CD4-positive, alpha-beta T cell (primary cell): ENCODE measurements around the gene EEFSEC. TPM values are rescaled to one million over a fixed set of nuclear protein-coding genes. Genes with fewer than 3 reads are reported as not detected.

Source experiments
- ATAC-seq: fragments of 200-7000 bp; cut with Tn5 transposase; one replicate; pipeline ENCODE4 v1.10.0; 2022; ENCODE audit warnings: mild to moderate bottlenecking; ENCODE audit not compliant: poor library complexity
- CTCF ChIA-PET: fragments of 350-600 bp; sonication (Branson Sonifier 250); formaldehyde crosslinking; loops from one replicate; lab custom pipeline; 2021; ENCODE audit warnings: antibody characterized with exemption, inconsistent platforms; lab: Charles Lee
- POLR2A ChIA-PET: fragments of 350-600 bp; sonication (Branson Sonifier 250); formaldehyde crosslinking; loops from one replicate; lab custom pipeline; 2021; ENCODE audit warnings: antibody characterized with exemption, inconsistent platforms; lab: Charles Lee
- DNase-seq, 14 experiments: peaks; one replicate each; pipeline ENCODE4 v3.0.0-alpha.2; 2013 to 2020; ENCODE audit warnings: mixed read lengths in 2 of 14
- H3K27ac ChIP-seq, 2 donors: one replicate each; pipeline versions ENCODE4 v1.5.1 to v1.7.0; 2013; ENCODE audit warnings: low read length in 2 of 2, low read depth in 1 of 2, mild to moderate bottlenecking in 1 of 2
- H3K27me3 ChIP-seq, 2 experiments: 1 replicate in 1 of 2; 2 replicates in 1 of 2; pipeline versions ENCODE4 v1.6.1 to v1.7.0; 2013; ENCODE audit warnings: low read length in 2 of 2, control low read depth in 1 of 2, mild to moderate bottlenecking in 1 of 2, moderate library complexity in 1 of 2; ENCODE audit not compliant: insufficient read depth in 2 of 2, control insufficient read depth in 1 of 2
- H3K36me3 ChIP-seq: one replicate; pipeline ENCODE4 v1.6.1; 2013; ENCODE audit warnings: low read length, control low read depth; ENCODE audit not compliant: insufficient read depth
- H3K4me1 ChIP-seq: one replicate; pipeline ENCODE4 v1.6.1; 2013; ENCODE audit warnings: low read length, control low read depth; ENCODE audit not compliant: insufficient read depth
- H3K4me3 ChIP-seq: one replicate; pipeline ENCODE4 v1.5.1; 2013; ENCODE audit warnings: mild to moderate bottlenecking, low read length, moderate library complexity
- H3K9me3 ChIP-seq, 2 experiments: 1 replicate in 1 of 2; 2 replicates in 1 of 2; pipeline versions ENCODE4 v1.6.1 to v1.7.0; 2013; ENCODE audit warnings: low read length in 2 of 2, mild to moderate bottlenecking in 2 of 2, control low read depth in 1 of 2, moderate library complexity in 1 of 2; ENCODE audit not compliant: control insufficient read depth in 1 of 2, insufficient read depth in 1 of 2
- H3K27ac Mint-ChIP-seq: one replicate; pipeline ENCODE4 v1.8.0; 2020; ENCODE audit warnings: mixed read lengths
- H3K27me3 Mint-ChIP-seq: one replicate; pipeline ENCODE4 v1.8.0; 2021; ENCODE audit warnings: mixed read lengths
- H3K36me3 Mint-ChIP-seq: one replicate; pipeline ENCODE4 v1.8.0; 2021; ENCODE audit warnings: low read depth, mixed read lengths
- H3K4me1 Mint-ChIP-seq: one replicate; pipeline ENCODE4 v1.8.0; 2021; ENCODE audit warnings: low read depth, mixed read lengths
- H3K4me3 Mint-ChIP-seq: one replicate; pipeline ENCODE4 v1.8.0; 2020; ENCODE audit warnings: mild to moderate bottlenecking, mixed read lengths
- H3K9me3 Mint-ChIP-seq: one replicate; pipeline ENCODE4 v1.8.0; 2020; ENCODE audit warnings: mixed read lengths
- intact Hi-C, 2 experiments: fragments of 100-400 bp; cut with DNase I in 1 of 2; cut with micrococcal nuclease in 1 of 2; formaldehyde crosslinking; loops; one replicate each; pipeline versions ENCODE4 v1.15.1 to v1.9.0; 2023 to 2025; cut with DNase I, micrococcal nuclease
- total RNA-seq, 174 experiments: library from RNA in 2 of 174; stranded (reverse) in 2 of 174; gene quantifications; one replicate each; pipeline ENCODE4 v1.2.3 and lab custom pipeline; 2021 to 2026
- TF ChIP-seq, protein P1 (sequence below): fragments of 200-600 bp; IDR thresholded peaks from one replicate; pipeline ENCODE4 v1.8.0; 2022; ENCODE audit warnings: antibody characterized with exemption, mild to moderate bottlenecking

EEFSEC gene
- total RNA-seq, 2 experiments from 2014 or later = 13.1 to 13.9 TPM

DNA sequence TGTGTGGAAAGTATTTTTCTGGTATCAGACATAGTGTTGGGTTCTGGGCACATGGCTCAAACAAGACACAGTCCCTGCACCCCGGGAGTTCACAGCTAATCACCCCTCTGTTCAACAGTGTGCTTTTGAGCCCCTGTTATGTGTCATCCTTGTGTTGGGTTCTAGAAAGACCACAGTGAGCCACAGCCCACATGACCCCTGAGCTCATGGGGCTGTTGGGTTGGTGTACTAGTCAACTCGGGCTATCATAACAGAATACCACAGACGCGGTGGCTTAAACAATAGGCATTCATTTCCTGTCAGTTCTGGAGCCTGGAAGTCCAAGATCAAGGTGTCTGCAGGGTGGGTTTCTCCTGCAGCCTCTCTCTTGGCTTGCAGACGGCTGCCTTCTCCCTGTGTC is 213.4 kb downstream of the EEFSEC start:
- Histone ChIP-seq H3K9me3 (no peaks in the 10 kb centered on the region), H3K27me3 (no peaks in the 10 kb centered on the region), H3K36me3 (peaks cover 15% of the 10 kb centered on the region), H3K27ac (no peak overlapping the region), H3K4me3 (no peak overlapping the region), H3K4me1 (no peaks in the 10 kb centered on the region)
- H3K9me3 Mint-ChIP-seq = no peaks in the 10 kb centered on the region
- CTCF ChIA-PET = no interaction called here
- POLR2A ChIA-PET = no interaction called here
- no peaks in the 10 kb centered on the region for H3K4me1 Mint-ChIP-seq
- DNase-seq = no peak
- intact Hi-C loops = no loop called here
- peaks cover 41% of the 10 kb centered on the region for H3K36me3 Mint-ChIP-seq
- ATAC-seq = no peak
- H3K4me3 Mint-ChIP-seq = no peak overlapping the region
- H3K27me3 Mint-ChIP-seq = no peaks in the 10 kb centered on the region
- no peak overlapping the region for H3K27ac Mint-ChIP-seq
- TF ChIP-seq, protein P1, sequence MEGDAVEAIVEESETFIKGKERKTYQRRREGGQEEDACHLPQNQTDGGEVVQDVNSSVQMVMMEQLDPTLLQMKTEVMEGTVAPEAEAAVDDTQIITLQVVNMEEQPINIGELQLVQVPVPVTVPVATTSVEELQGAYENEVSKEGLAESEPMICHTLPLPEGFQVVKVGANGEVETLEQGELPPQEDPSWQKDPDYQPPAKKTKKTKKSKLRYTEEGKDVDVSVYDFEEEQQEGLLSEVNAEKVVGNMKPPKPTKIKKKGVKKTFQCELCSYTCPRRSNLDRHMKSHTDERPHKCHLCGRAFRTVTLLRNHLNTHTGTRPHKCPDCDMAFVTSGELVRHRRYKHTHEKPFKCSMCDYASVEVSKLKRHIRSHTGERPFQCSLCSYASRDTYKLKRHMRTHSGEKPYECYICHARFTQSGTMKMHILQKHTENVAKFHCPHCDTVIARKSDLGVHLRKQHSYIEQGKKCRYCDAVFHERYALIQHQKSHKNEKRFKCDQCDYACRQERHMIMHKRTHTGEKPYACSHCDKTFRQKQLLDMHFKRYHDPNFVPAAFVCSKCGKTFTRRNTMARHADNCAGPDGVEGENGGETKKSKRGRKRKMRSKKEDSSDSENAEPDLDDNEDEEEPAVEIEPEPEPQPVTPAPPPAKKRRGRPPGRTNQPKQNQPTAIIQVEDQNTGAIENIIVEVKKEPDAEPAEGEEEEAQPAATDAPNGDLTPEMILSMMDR = no peak

DNA sequence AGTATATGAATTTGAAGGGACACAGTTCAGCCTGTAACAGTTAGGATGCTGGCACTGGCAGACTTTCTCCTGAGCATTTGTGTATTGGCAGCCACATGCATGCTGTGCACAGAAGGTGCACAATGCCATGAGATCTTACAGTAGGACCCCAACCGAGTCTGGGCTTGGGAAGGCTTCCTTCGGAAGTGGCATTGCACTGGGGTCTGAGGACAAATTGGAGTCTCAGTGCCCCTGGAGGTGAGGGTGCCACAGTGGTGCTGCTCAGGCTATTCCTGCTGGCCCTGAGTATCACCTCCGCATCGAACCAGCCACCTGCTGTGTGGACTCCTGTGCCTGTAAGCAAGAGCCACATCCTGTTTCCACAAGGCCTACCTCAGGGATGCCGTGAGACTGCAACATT is 213.9 kb downstream of the EEFSEC start:
- H3K36me3 Mint-ChIP-seq = peaks cover 41% of the 10 kb centered on the region
- Histone ChIP-seq H3K4me1 (no peaks in the 10 kb centered on the region), H3K27ac (no peak overlapping the region), H3K9me3 (no peaks in the 10 kb centered on the region), H3K36me3 (peaks cover 11% of the 10 kb centered on the region), H3K27me3 (no peaks in the 10 kb centered on the region), H3K4me3 (no peak overlapping the region)
- no peaks in the 10 kb centered on the region for H3K4me1 Mint-ChIP-seq
- no peak for ATAC-seq
- no peaks in the 10 kb centered on the region for H3K9me3 Mint-ChIP-seq
- TF ChIP-seq, protein P1 = no peak
- POLR2A ChIA-PET = no interaction called here
- H3K27ac Mint-ChIP-seq = no peak overlapping the region
- intact Hi-C loops = no loop called here
- no peak for DNase-seq
- H3K27me3 Mint-ChIP-seq = no peaks in the 10 kb centered on the region
- CTCF ChIA-PET = no interaction called here
- no peak overlapping the region for H3K4me3 Mint-ChIP-seq

DNA sequence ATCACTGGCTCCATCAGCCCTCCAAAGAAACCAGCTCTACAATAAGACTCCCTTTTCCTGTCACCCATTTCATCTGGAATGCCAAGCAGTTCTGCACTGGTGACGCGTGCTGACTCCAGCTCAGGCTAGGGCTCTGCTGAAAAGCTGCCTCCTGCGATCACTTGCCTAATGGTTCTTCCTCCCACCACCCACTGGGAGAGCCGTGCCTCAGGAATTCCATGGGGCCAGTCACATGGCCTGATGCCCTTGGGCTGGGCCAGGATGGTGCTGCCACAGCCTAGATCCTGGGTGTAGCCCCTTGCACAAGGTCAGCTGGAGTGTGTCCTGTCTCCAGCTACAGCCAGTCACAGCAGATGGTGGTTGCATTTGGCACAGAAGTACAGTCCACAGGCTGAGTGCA is 214.5 kb downstream of the EEFSEC start:
- H3K4me3 Mint-ChIP-seq = no peak overlapping the region
- TF ChIP-seq, protein P1 = no peak

More for the DNA sequence above, 214.5 kb downstream of the EEFSEC start:
- H3K9me3 Mint-ChIP-seq = no peaks in the 10 kb centered on the region
- H3K9me3 ChIP-seq = no peaks in the 10 kb centered on the region
- no peak overlapping the region for H3K27ac ChIP-seq
- ChIA-PET POLR2A (no interaction called here), CTCF (no interaction called here)
- H3K27me3 ChIP-seq = no peaks in the 10 kb centered on the region
- H3K4me3 ChIP-seq = no peak overlapping the region
- no peaks in the 10 kb centered on the region for H3K27me3 Mint-ChIP-seq
- ATAC-seq (no peak), DNase-seq (no peak)
- no peaks in the 10 kb centered on the region for H3K4me1 ChIP-seq
- H3K4me1 Mint-ChIP-seq = no peaks in the 10 kb centered on the region
- peaks cover 38% of the 10 kb centered on the region for H3K36me3 Mint-ChIP-seq
- H3K27ac Mint-ChIP-seq = no peak overlapping the region
- peaks cover 14% of the 10 kb centered on the region for H3K36me3 ChIP-seq
- intact Hi-C loops = no loop called here
